ENCODE measurements around the gene ZDHHC6. TPM values are rescaled to one million over a fixed set of nuclear protein-coding genes. Genes with fewer than 3 reads are reported as not detected.

The ZDHHC6 gene
- total RNA-seq, 1 donor from 2014 or later: 21.2 TPM

GRCh38 chr10:112395809-112396530 lies 50.7 kb downstream of the ZDHHC6 start:
- Histone ChIP-seq H3K9me3 (replicated peaks) (no peaks in the 10 kb centered on the region), H3K27me3 (ENCODE audit: low read depth) (no peaks in the 10 kb centered on the region), H3K4me1 (peaks cover 7% of the 10 kb centered on the region), H3K27ac (replicated peaks) (no peak overlapping the region), H3K4me3 (no peak overlapping the region), H3K36me3 (peaks cover 8% of the 10 kb centered on the region)
- no peak for TF ChIP-seq CTCF (IDR thresholded peaks at IDR 0.05; ENCODE audit: borderline replicate concordance)
- DNase-seq: no peak
- intact Hi-C loops (cut with micrococcal nuclease): no loop called here

GRCh38 chr10:112394475-112394875 lies 52.2 kb downstream of the ZDHHC6 start:
- TF ChIP-seq CTCF (IDR thresholded peaks at IDR 0.05; ENCODE audit: borderline replicate concordance): no peak
- H3K4me3 ChIP-seq: no peak overlapping the region
- no peaks in the 10 kb centered on the region for H3K27me3 ChIP-seq (ENCODE audit: low read depth)
- intact Hi-C loops (cut with micrococcal nuclease): no loop called here
- peaks cover 8% of the 10 kb centered on the region for H3K36me3 ChIP-seq
- no peak for DNase-seq
- H3K4me1 ChIP-seq: peaks cover 14% of the 10 kb centered on the region
- peak overlapping the region; percentile 16 for H3K27ac ChIP-seq (replicated peaks)
- no peaks in the 10 kb centered on the region for H3K9me3 ChIP-seq (replicated peaks)

GRCh38 chr10:112393827-112394226 lies 52.9 kb downstream of the ZDHHC6 start:
- intact Hi-C loops (cut with micrococcal nuclease): no loop called here
- no peak for DNase-seq
- Histone ChIP-seq H3K4me3 (no peak overlapping the region), H3K4me1 (peaks cover 18% of the 10 kb centered on the region), H3K27me3 (ENCODE audit: low read depth) (no peaks in the 10 kb centered on the region), H3K9me3 (replicated peaks) (no peaks in the 10 kb centered on the region), H3K27ac (replicated peaks) (no peak overlapping the region), H3K36me3 (peaks cover 3% of the 10 kb centered on the region)
- no peak for TF ChIP-seq CTCF (IDR thresholded peaks at IDR 0.05; ENCODE audit: borderline replicate concordance)

GRCh38 chr10:112393341-112393740 lies 53.4 kb downstream of the ZDHHC6 start:
- no peaks in the 10 kb centered on the region for H3K9me3 ChIP-seq (replicated peaks)
- TF ChIP-seq CTCF (IDR thresholded peaks at IDR 0.05; ENCODE audit: borderline replicate concordance): no peak
- H3K27me3 ChIP-seq (ENCODE audit: low read depth): no peaks in the 10 kb centered on the region
- H3K27ac ChIP-seq (replicated peaks): no peak overlapping the region
- peaks cover 18% of the 10 kb centered on the region for H3K4me1 ChIP-seq
- no peak overlapping the region for H3K4me3 ChIP-seq
- no peaks in the 10 kb centered on the region for H3K36me3 ChIP-seq
- no peak for DNase-seq
- intact Hi-C loops (cut with micrococcal nuclease): no loop called here

GRCh38 chr10:112390125-112390703 lies 56.5 kb downstream of the ZDHHC6 start:
- Histone ChIP-seq H3K27me3 (ENCODE audit: low read depth) (no peaks in the 10 kb centered on the region), H3K27ac (replicated peaks) (peak overlapping the region; percentile 66), H3K4me1 (peaks cover 18% of the 10 kb centered on the region), H3K4me3 (no peak overlapping the region), H3K36me3 (no peaks in the 10 kb centered on the region), H3K9me3 (replicated peaks) (no peaks in the 10 kb centered on the region)
- DNase-seq: no peak
- no peak for TF ChIP-seq CTCF (IDR thresholded peaks at IDR 0.05; ENCODE audit: borderline replicate concordance)
- intact Hi-C loops (cut with micrococcal nuclease): no loop called here

All from left ventricle myocardium inferior (tissue), 1 donor.